ENCODE data around the gene TSPAN17.

DNA sequence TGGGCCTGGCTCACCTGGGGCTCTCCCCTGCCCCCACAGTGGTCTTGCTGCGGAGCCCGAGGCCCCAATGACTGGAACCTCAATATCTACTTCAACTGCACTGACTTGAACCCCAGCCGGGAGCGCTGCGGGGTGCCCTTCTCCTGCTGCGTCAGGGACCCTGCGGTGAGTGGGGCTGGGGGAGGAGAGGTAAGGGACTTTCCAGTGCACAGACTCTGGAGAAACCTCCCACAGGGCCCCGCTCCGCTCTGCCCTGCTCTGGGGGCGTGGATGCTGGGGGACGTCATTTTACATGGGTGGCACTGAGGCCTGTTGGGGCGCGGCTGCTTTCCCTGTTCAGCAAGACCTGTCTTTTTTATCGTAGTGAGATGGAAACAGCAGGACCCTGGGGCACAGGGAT, 7.6 kb downstream of the TSPAN17 start:
- TF ChIP-seq POLR2A (IDR thresholded peaks at IDR 0.05) (no peak), CTCF (IDR thresholded peaks at IDR 0.05) (no peak)

Data from esophagus squamous epithelium (tissue), 4 donors.